Type B pancreatic cell (in vitro differentiated cells): ENCODE data around the gene SLC22A3. TPM values are rescaled to one million over a fixed set of nuclear protein-coding genes. Genes with fewer than 3 reads are reported as not detected.

Experiments
- DNase-seq: peaks from one replicate; pipeline ENCODE4 v3.0.0; 2021; ENCODE audit warnings: mixed read lengths; ENCODE audit not compliant: unreplicated experiment; ENCODE audit errors: extremely low spot score
- H3K27ac Mint-ChIP-seq: 2 replicates; pipeline ENCODE4 v1.8.0; 2021; ENCODE audit warnings: mild to moderate bottlenecking, mixed read lengths
- H3K27me3 Mint-ChIP-seq: 2 replicates; pipeline ENCODE4 v1.8.0; 2021; ENCODE audit warnings: mixed read lengths
- H3K36me3 Mint-ChIP-seq: 2 replicates; pipeline ENCODE4 v1.8.0; 2021; ENCODE audit warnings: mixed read lengths
- H3K4me1 Mint-ChIP-seq: one replicate; pipeline ENCODE4 v1.8.0; 2021; ENCODE audit warnings: mixed read lengths; ENCODE audit not compliant: unreplicated experiment
- H3K4me3 Mint-ChIP-seq: 2 replicates; pipeline ENCODE4 v1.8.0; 2021; ENCODE audit warnings: mild to moderate bottlenecking, mixed read lengths
- H3K9me3 Mint-ChIP-seq: 2 replicates; pipeline ENCODE4 v1.8.0; 2021; ENCODE audit warnings: mixed read lengths
- total RNA-seq: library from RNA; stranded (reverse); gene quantifications from 2 replicates; pipeline ENCODE4 v1.2.1, GENCODE V29; 2021; ENCODE audit warnings: low replicate concordance
- TF ChIP-seq, protein P1 (sequence below): fragments of 200-600 bp; sonication (generic); conservative IDR thresholded peaks from 2 replicates; pipeline ENCODE4 v1.5.0; 2021; ENCODE audit warnings: antibody characterized with exemption, mild to moderate bottlenecking

SLC22A3 gene
- total RNA-seq, 1 donor from 2014 or later: 0.87 TPM

DNA sequence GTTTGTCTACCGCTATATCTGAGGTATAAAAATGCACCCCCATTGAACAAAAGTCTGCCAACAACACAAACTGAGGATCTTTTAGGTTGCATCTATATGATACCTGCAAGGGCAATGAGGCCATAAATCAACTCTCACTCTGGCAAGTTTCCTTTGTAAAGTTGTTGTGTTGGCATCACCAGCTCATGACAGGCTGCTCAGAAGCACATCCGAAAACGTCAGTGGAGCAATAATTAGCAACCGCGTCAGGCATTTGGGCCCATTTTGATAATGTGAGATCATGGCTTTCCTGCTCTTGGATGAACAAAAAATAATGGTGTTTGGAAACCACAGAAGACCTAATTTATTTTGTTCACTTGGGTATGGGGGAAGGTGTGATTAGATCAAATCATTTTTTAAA is 12.0 kb upstream of the SLC22A3 start:
- Mint-ChIP-seq H3K27ac (no peak overlapping the region), H3K36me3 (no peaks in the 10 kb centered on the region), H3K4me3 (no peak overlapping the region)

DNA sequence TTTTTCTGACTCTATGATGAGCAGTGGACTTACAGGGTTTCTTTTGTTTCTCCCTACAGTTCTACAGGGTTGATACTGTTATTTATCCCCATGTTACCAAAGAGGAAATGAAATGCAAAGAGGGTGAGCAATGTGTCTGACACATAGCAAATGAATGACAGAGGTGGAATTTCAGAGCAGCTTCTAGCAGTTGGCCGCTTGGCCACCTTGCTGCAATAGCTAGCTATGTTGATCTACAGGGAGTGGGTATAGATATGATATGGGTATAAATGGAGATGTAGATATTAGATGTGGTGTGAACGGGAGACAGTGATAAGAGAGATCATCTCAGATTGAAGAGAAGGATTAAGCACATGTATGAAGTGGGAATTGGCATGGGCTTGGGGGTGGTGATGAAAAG is 10.9 kb upstream of the SLC22A3 start:
- no peaks in the 10 kb centered on the region for H3K9me3 Mint-ChIP-seq
- no peak for DNase-seq
- no peak overlapping the region for H3K27ac Mint-ChIP-seq
- H3K27me3 Mint-ChIP-seq: peaks cover 27% of the 10 kb centered on the region
- H3K4me3 Mint-ChIP-seq: no peak overlapping the region
- TF ChIP-seq, protein P1, sequence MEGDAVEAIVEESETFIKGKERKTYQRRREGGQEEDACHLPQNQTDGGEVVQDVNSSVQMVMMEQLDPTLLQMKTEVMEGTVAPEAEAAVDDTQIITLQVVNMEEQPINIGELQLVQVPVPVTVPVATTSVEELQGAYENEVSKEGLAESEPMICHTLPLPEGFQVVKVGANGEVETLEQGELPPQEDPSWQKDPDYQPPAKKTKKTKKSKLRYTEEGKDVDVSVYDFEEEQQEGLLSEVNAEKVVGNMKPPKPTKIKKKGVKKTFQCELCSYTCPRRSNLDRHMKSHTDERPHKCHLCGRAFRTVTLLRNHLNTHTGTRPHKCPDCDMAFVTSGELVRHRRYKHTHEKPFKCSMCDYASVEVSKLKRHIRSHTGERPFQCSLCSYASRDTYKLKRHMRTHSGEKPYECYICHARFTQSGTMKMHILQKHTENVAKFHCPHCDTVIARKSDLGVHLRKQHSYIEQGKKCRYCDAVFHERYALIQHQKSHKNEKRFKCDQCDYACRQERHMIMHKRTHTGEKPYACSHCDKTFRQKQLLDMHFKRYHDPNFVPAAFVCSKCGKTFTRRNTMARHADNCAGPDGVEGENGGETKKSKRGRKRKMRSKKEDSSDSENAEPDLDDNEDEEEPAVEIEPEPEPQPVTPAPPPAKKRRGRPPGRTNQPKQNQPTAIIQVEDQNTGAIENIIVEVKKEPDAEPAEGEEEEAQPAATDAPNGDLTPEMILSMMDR: no peak
- H3K4me1 Mint-ChIP-seq: no peaks in the 10 kb centered on the region
- no peaks in the 10 kb centered on the region for H3K36me3 Mint-ChIP-seq

More for the DNA sequence above, 12.0 kb upstream of the SLC22A3 start:
- Mint-ChIP-seq H3K27me3 (peaks cover 35% of the 10 kb centered on the region), H3K4me1 (no peaks in the 10 kb centered on the region), H3K9me3 (no peaks in the 10 kb centered on the region)
- DNase-seq: no peak
- TF ChIP-seq, protein P1: no peak

DNA sequence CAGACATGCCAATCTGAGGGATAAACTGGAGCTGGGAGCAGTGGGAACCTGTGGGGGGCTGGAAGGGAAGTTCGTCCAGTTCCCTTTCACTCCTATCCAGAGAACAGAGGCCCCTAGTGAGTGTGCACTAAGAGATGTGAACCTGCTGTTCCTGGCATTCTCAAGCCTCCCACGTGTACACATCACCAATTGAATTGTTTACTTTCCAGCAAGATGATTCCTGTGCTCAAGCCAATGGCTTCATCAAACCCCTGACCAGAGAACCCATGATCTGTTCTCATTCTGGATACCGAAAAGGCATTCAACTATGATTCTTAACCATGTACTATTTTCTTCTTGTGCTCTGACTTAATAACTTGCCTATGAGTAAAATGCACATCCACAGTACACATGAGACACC is 10.2 kb upstream of the SLC22A3 start:
- no peak for DNase-seq
- H3K4me1 Mint-ChIP-seq: no peaks in the 10 kb centered on the region
- H3K4me3 Mint-ChIP-seq: no peak overlapping the region
- no peaks in the 10 kb centered on the region for H3K36me3 Mint-ChIP-seq
- H3K27ac Mint-ChIP-seq: no peak overlapping the region
- TF ChIP-seq, protein P1: no peak
- peaks cover 25% of the 10 kb centered on the region for H3K27me3 Mint-ChIP-seq
- H3K9me3 Mint-ChIP-seq: no peaks in the 10 kb centered on the region

DNA sequence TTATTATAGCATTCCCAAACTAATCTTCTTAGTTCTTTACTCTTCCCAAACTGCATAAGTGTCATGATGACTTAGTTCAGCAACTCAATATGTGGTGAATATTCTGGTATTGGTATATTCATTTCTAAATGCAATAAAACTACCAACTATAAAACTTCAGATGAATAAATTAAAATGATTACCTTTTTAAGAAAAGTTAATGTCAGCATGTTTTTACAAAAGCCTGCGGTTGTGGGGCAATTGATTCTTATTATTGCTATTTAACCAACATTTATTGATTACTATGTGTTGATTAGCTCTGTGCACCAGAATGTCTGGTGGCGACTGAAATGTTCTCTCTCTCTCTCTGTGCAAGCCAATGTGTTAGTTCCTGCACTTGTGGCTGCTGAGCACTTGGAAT is 5.0 kb upstream of the SLC22A3 start:
- no peak for DNase-seq
- Mint-ChIP-seq H3K27me3 (peaks cover 45% of the 10 kb centered on the region), H3K9me3 (no peaks in the 10 kb centered on the region), H3K4me3 (no peak overlapping the region), H3K4me1 (no peaks in the 10 kb centered on the region), H3K27ac (no peak overlapping the region), H3K36me3 (no peaks in the 10 kb centered on the region)
- TF ChIP-seq, protein P1: no peak

DNA sequence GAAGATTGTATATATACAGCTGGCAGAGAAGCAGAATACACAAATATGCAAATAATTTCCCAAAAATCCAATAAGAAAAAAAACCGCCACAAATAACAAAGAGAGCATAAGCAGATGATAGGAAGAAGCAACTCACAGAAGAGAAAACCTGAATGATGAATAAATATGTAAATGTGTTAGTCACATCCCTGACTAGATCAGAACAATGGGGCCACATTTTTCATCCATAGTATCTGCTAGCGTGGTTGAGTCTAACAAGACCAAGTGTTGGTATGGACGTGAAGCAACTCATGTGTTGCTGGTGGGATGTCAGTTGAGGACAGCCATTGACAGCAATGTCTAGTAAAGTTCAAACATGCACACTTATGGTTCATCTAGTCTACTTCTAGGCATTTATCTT is 3.9 kb upstream of the SLC22A3 start:
- no peak overlapping the region for H3K4me3 Mint-ChIP-seq
- H3K36me3 Mint-ChIP-seq: no peaks in the 10 kb centered on the region
- TF ChIP-seq, protein P1: no peak
- H3K4me1 Mint-ChIP-seq: peaks cover 4% of the 10 kb centered on the region
- H3K9me3 Mint-ChIP-seq: no peaks in the 10 kb centered on the region
- peaks cover 48% of the 10 kb centered on the region for H3K27me3 Mint-ChIP-seq
- no peak overlapping the region for H3K27ac Mint-ChIP-seq
- DNase-seq: no peak
